GM18511 (cell line): ENCODE results near the gene ANKRD34C.

Source experiments
- ATAC-seq: cut with Tn5 transposase; IDR thresholded peaks from one replicate; pipeline ENCODE4 v1.9.1; 2021; ENCODE audit warnings: mild to moderate bottlenecking, moderate library complexity; ENCODE audit not compliant: unreplicated experiment

Gene ANKRD34C

GRCh38 chr15:79282371-79283251, at the start of gene ANKRD34C:
ANKRD34C (plus strand) TSS chr15:79282722; CDS start chr15:79293285, 10,563 bp downstream.
- ATAC-seq: no peak

DNA sequence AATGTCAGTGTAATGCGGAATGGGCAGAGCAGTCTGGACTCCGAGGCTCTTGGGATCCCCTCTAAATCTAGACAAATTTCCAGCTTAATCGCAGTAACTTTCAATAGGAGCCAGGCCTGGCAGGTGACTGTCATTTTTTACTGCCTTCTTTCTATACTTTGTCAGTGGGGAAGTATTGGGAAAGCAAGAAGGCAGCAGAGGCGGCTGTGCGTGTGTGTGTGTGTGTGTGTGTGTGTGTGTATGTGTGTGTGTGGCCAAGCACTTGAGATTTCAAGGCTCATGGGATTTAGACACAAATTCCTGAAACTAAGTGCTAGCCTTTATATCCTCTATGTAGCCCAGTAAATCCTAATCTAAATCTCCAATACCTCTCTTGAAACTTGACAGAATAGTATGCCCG, 49.3 kb upstream of the ANKRD34C start:
- ATAC-seq: no peak

DNA sequence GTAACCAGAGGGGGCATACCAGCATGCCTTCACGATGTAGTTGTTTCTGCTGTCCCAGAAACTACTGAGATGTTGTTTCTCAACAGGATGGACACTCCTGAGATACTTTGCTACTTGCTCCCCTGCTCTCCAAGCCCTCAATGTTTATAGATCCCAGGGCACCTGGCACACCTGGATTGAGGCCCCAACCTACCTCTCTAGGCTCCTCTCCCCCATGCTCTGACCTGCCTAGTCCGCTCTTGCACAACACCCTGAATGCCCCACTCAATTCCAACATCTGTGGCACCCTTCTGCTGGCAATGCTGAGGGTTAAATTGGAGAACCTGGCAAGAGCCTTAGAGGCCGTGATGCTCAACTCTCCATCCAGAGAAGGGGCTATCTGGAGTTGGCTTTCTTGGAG, 42.5 kb upstream of the ANKRD34C start:
- no peak for ATAC-seq

DNA sequence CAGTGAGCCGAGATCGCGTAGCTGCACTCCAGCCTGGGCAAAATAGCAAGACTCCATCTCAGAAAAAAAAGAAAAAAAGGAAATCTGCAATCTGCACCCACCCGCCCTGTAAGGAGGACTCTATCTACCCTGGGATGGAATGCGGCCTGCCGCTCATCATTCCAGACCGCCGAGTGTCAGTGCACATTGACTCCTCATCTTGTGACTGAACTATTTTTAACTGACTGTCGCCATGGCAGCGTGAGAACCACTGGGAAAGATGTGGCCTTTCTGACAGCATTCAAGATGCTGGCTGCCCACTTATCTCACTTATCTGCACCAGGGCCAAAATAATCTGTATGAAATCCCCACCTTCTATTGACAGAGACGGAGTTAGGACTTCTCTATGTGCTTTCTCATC, 38.8 kb upstream of the ANKRD34C start:
- no peak for ATAC-seq

DNA sequence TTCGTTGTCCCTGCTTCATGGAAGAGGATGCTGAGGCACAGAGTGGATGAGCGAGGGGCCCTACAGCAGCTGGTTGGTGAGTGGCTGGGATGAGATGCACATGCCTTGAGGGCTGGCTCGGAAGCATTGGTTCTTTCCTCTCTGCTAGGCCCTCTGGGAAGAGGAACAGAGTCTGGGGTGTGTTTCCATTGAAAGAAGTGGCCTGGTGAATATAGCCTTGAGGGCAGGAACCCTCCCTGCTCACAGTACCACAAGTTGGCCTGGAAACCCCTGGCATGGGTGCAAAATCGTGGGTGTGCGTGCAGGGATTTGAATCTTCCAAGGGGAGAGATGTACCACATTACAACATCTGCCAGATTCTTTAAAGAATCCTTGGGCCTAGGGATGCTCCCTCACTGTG, 37.6 kb upstream of the ANKRD34C start:
- ATAC-seq: no peak

GRCh38 chr15:79248183-79248582, 34.3 kb upstream of the ANKRD34C start:
- no peak for ATAC-seq

DNA sequence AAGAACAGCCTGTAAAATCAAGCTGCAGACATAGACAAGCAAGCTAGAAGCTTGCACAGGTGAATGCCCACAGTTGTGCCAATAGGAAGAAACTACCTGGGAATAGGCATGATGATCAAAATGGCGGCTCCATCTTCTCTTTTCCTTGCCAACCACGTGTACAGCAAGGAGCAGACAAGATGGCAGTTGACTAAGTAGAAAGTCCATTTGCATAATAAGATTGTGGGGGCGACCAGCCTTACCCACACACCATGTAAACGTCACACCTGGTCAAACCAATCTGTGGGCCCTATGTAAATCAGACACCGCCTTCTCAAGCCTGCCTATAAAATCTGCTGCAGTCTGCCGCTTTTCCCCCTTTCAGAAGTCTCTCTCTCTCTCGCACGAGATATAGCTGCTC, 25.1 kb upstream of the ANKRD34C start:
- ATAC-seq: no peak

DNA sequence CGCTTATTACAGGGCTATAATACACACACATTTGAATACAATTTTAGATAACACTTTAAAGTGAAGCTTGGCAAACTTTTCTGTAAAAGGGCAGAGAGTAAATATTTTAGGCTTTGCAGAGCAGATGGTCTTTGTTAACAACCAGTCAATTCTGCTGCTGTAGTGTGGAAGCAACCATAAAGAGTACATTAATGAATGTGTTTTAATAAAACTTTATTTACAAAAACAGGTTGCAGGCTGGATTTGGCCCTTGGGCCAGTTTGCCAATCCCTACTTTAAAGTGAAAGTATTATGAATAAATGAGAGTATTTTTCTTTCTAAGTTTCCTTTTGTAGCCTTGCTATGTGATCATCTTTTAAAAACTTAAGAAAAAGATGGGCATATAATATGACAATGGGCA, 20.7 kb upstream of the ANKRD34C start:
- ATAC-seq: no peak

DNA sequence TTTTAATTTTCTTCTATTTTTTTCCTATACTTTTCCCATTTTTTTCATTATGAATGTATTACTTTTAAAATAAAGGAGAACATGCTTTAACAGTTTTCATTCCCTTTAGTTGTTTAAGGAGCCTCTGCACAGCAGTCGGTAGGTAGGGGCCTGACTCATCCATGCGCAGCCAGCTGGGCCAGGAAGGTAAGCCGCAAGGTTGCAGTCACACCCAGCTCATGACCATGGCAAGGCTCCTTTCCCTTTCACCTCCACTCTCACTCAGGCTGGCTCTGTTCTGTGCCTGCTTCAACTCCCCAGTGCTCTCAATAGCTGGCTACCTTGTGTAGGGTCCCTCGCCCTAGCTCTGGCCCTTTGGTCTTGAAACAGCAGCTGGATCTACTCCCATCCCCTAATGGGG, 17.4 kb upstream of the ANKRD34C start:
- no peak for ATAC-seq

- no peak for ATAC-seq
Measured at GRCh38 chr15:79265987-79266579, 16.4 kb upstream of the ANKRD34C start.

GRCh38 chr15:79283252-79284048, 928 bp downstream of the ANKRD34C start:
- no peak for ATAC-seq

DNA sequence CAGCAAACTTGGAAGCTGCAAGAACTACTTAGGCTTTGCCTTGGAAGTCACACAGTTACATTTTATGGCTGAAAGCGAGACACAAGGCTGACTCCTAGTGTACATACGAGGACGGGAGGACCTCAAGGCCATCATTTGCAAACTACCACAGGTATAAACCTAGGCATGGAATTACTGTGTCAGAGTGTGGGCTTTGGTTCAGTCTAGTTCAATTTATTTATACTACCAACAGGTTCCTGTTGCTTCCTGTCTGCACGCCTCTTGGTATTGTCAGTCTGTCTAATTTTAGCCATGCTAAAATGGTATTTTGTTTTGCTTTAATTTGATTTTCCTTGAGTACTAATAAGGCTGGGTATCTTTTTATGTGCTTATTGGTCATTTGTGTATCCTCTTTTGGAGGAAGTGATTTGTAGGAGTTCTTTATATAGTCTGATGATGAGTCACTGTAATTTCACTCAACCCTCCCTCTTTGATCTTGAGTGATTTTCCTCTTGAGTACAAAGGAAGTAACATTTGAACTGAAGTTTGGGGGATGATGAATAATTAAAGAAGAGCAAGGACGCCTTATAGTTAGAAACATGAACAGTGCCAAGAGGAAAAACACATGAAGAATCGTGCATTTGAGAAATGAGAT, 8.2 kb downstream of the ANKRD34C start:
- no peak for ATAC-seq

- ATAC-seq: no peak
Measured at GRCh38 chr15:79292011-79292410, 9.5 kb downstream of the ANKRD34C start.

DNA sequence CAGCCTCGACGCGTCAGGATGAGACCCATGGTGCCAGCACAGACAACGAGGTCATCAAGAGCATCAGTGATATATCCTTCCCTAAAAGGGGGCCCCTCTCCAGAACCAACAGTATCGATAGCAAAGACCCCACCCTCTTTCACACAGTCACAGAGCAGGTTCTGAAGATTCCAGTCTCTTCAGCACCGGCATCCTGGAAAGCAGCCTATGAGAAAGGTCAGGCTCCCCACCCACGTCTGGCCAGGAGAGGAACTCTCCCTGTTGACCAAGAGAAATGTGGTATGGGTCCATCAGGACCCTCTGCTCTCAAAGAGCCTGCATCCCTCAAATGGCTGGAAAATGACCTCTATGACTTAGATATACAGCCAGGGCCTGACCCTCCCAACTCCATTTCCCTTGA, 11.6 kb downstream of the ANKRD34C start:
- ATAC-seq: no peak

DNA sequence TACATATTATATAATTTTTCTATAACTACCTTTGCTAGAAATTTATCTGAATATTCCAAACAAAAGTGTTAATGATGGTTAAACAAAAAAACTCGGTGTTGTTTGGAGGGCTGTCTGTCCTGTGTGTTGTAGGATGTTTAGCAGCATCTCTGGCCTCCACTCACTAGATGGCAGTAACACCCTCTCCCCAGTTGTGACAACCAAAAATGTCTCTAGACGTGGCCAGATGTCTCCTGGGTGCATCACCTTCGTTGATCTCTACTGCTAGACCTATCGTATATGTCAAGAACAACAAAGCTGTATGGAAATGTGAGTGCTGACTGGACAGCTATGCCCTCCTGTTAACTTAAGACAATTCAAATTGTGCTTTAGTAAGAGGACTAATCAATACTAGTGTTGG, 14.1 kb downstream of the ANKRD34C start:
- no peak for ATAC-seq

- no peak for ATAC-seq
Measured at GRCh38 chr15:79299126-79299840, 16.8 kb downstream of the ANKRD34C start.

GRCh38 chr15:79299841-79300235, 17.3 kb downstream of the ANKRD34C start:
- ATAC-seq: no peak

- ATAC-seq: no peak
Measured at GRCh38 chr15:79307251-79307650, 24.7 kb downstream of the ANKRD34C start.

DNA sequence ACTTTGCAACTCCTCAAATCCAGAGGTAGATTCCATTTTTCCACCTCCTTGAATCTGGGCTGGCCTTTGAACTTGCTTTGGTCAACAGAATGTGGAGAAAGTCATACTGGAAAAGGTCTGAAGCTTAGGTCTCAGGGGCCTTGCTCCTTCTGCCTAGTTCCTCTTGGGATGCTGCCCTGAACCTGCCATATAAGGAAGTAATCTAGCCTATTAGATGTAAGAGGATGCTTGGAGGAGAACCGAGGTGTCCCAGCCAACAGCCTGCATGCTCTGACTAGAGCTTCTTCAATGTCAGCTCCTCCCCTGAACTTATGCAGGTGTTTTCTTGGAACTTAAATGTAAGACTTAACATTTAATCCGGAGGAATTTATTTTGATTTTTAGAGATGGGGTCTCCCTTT, 26.4 kb downstream of the ANKRD34C start:
- no peak for ATAC-seq

DNA sequence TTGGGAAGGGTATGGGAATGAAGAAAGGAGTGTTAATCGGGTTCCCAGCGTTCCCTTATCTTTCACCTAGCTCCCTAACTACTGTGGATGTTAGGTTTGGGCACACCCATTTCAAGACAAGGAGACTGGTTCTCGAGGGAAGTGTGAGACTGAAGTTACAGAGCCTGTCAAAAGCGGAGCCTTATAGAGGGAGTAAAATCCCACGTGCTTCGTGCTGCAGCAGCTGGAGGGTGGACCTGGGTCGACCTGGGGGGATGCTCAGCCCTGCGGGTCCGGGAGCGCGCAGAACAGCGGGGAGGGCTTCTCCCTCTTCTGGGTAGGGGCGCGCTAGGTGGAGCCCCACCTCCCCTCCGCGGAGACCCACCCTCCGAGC, 28.1 kb downstream of the ANKRD34C start:
- peak; percentile 42 for ATAC-seq
